Esophagus muscularis mucosa (tissue), 3 donors: Measurements from ENCODE around the gene D2HGDH.

Source experiments
- POLR2AphosphoS5 ChIP-seq, 2 donors: sonication (generic); formaldehyde crosslinking; IDR thresholded peaks; one replicate each; pipeline ENCODE4 v1.6.1; 2017; ENCODE audit warnings: antibody characterized with exemption in 2 of 2
- TF ChIP-seq, protein P1 (sequence below), 3 experiments: fragments of 200-600 bp in 2 of 3; fragments of 450-650 bp in 1 of 3; sonication (generic) in 2 of 3; IDR thresholded peaks; one replicate each; pipeline ENCODE4 v1.5.1; 2017 to 2019; ENCODE audit warnings: antibody characterized with exemption in 3 of 3, mild to moderate bottlenecking in 2 of 3, moderate library complexity in 1 of 3

DNA sequence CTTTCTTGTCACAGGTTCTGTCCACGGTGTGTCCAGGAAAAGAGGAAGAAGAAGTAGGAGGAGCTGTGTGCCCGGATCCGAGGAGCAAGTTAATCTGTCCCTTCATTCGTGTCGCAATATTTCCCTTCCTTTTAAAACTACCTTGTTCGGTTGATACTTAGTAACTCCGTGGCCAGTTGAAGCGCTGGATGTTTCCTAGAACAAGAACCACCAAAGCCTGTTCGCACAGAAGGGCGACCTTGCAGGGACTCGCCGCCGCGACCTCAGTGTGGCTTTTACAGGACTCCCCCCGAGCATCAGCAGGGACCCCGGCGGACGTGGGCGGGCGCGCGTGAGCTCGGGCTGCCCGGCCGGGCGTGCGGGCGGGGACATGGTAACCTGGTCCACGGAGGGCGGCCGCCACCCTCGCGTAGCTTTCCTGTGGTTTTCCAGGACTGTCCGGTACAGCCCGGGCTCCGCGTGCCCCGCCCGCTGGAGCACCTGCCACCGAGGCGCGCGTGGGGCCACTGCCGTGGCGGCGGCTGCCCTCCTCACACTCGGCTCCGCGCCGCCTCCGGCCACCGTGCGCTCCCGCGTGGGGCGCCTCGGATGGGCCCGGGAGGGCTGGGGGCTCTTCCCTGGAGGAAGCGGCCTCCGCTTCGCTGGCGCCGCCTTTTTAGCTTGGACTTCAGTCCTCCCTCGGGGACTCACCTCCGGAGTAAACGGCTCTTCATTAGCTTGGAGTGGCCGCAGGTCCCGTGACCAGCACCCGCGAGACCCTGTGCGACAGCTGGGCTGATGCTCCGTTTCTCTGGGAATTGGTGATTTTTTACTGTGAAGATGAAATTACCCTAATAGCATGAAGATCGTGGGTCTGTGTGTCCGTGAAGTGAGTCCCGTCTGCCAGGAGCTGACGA is 9.2 kb upstream of the D2HGDH start:
- TF ChIP-seq, protein P1, sequence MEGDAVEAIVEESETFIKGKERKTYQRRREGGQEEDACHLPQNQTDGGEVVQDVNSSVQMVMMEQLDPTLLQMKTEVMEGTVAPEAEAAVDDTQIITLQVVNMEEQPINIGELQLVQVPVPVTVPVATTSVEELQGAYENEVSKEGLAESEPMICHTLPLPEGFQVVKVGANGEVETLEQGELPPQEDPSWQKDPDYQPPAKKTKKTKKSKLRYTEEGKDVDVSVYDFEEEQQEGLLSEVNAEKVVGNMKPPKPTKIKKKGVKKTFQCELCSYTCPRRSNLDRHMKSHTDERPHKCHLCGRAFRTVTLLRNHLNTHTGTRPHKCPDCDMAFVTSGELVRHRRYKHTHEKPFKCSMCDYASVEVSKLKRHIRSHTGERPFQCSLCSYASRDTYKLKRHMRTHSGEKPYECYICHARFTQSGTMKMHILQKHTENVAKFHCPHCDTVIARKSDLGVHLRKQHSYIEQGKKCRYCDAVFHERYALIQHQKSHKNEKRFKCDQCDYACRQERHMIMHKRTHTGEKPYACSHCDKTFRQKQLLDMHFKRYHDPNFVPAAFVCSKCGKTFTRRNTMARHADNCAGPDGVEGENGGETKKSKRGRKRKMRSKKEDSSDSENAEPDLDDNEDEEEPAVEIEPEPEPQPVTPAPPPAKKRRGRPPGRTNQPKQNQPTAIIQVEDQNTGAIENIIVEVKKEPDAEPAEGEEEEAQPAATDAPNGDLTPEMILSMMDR (IDR thresholded peaks at IDR 0.05): no peak
- no peak for TF ChIP-seq POLR2AphosphoS5 (IDR thresholded peaks at IDR 0.05)
